KBM-7 (cell line): ENCODE results near the gene RRP1B.
"Not testable (repeated sequence)": the region's sequence is repeated elsewhere in the genome, so short reads cannot be mapped to it uniquely, and the experiment has no call there.

Experiments
- DNase-seq: peaks from one replicate; pipeline ENCODE4 v3.0.0-alpha.2; 2015
- in situ Hi-C: fragments of 300-500 bp; cut with MboI; formaldehyde crosslinking; loops from 2 replicates; pipeline ENCODE4 v1.14.3; 2020; ENCODE audit warnings: low sequenced_read_pairs, low pct_unique_long_range_greater_than_20kb, mixed read lengths

Gene RRP1B

GRCh38 chr21:43692949-43693348 is 33.6 kb downstream of the RRP1B start:
- no peak for DNase-seq
- in situ Hi-C loops: no loop called here

DNA sequence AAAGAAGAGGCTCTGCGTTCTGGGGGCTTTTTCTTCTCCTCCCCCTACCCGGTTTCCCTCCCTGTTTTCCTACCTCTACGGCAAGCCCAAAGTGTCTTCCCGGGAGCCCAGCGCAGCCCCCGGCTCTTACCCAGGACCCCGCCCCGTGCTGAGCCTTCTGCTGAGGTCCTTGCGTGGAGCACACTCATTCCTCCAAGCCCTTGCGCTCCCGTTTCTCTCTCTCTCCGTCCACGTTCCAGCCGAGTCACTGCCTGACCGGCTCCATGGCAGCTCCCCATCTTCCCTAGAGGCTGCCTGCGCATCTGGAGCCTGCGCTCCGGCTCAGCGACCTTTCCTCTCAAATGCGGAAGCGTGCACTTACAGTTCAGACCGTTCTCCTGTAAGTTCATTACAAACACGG is 34.6 kb downstream of the RRP1B start:
- in situ Hi-C loops: no loop called here
- no peak for DNase-seq

- in situ Hi-C loops: no loop called here
Measured at GRCh38 chr21:43694437-43695079, 35.2 kb downstream of the RRP1B start.

GRCh38 chr21:43696214-43696613 is 36.9 kb downstream of the RRP1B start:
- no peak for DNase-seq
- in situ Hi-C loops: no loop called here

More at GRCh38 chr21:43694437-43695079, 35.2 kb downstream of the RRP1B start:
- DNase-seq: no peak

- in situ Hi-C loops: no loop called here
- DNase-seq: no peak
Measured at GRCh38 chr21:43697758-43698643, 38.6 kb downstream of the RRP1B start.

DNA sequence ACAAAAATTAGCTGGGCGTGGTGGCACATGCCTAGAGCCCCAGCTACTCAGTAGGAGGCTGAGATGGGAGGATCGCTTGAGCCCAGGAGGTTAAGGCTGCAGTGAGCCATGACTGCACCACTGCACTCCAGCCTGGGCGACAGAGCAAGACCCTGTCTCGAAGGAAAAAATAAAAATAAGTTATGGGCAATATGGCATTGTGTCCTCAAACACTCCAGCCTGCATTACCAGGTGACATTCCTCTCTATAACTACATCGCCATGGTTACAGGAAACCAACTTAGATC is 40.1 kb downstream of the RRP1B start:
- DNase-seq, in situ Hi-C loops: not testable (repeated sequence)

DNA sequence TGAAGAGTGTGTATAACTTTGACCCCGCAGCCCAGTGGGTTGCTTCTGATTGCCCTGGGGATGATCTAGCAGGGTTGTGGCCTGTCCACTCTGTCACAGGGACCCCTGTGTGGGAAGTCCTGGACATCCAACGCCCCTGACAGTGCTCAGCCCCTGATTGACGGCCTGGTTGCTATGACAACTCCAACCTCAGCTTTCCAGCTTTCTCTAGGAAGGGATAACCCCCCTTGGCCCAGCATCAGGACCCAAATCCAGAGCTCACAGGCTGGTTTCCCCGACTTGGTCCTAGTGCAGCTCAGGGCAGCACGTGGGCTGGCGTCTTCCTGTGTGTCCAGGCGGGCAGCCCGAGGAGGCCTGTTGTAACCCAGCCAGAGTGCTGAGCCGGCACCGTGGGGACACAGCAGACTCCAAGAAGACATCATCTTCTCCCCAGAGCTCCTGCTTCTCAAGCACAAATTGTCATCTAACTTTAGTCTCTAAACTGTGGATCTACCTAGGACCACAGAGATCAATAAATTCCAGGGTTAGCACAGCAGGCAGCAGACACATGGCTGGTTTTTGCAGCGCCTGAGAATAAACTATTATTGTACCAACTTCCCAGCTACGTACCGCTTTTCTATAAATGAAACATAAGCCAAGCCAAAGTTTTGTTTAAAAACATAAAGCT is 40.7 kb downstream of the RRP1B start:
- DNase-seq: no peak
- in situ Hi-C loops: no loop called here

- in situ Hi-C loops: no loop called here
- no peak for DNase-seq
Measured at GRCh38 chr21:43701936-43702784, 42.8 kb downstream of the RRP1B start.

GRCh38 chr21:43702785-43703034 is 43.4 kb downstream of the RRP1B start:
- no peak for DNase-seq
- in situ Hi-C loops: no loop called here

DNA sequence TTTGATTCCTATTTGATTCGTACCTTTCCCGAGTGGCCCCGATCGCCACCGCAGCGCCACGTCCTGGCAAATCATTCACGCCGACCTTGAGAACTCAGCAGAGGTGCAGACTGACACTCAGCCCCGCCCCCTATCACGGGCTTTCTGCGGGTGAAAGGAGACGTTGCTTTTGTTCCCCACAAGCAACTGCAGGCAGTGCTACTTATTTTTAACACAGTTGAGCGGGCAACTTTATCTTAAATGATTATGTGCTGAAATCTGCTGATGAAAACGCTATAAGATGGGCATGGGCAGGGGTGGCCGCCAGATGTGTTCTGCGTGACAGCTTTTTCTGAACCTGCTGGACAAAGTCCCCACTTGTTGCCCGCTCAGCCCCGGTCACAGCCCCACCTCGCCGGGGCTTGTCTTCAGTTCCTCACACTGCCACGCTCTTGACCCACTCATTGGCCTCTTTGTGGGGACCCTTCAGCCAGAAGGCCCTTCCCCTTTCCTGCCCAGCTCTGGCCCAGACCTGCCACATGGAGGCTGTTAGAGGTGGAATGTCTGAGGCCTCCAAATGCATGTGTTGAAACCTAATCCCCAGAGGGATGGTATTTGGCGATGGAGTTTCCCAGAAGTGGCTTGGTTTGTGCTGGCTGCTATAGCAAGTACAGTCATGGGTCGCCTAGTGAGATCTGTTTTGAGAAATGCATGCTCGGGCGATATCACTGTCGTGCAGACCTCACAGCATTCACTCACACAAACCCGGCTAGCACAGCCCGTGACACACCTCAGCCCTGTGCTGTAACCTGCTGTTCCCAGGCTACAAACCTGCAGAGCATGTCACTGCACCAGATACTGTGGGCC is 43.9 kb downstream of the RRP1B start:
- no peak for DNase-seq
- in situ Hi-C loops: no loop called here

DNA sequence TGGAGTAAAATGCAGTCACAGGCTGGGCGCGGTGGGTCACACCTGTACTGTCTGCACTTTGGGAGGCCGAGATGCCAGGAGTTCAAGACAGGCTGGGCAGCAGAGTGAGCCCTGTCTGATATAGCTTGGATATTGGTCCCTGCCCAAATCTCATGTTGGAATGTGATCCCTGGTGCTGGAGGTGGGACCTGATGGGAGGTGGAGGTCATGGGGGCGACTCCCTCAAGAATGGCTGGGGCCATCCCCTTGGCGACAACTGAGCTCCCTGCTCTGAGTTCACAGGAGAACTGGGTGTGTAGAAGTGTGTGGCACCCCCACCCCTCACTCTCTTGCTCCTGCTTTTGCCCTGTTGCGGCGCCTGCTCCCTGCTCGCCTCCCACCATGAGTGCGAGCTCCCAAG is 48.1 kb downstream of the RRP1B start:
- in situ Hi-C loops: no loop called here
- DNase-seq: no peak

DNA sequence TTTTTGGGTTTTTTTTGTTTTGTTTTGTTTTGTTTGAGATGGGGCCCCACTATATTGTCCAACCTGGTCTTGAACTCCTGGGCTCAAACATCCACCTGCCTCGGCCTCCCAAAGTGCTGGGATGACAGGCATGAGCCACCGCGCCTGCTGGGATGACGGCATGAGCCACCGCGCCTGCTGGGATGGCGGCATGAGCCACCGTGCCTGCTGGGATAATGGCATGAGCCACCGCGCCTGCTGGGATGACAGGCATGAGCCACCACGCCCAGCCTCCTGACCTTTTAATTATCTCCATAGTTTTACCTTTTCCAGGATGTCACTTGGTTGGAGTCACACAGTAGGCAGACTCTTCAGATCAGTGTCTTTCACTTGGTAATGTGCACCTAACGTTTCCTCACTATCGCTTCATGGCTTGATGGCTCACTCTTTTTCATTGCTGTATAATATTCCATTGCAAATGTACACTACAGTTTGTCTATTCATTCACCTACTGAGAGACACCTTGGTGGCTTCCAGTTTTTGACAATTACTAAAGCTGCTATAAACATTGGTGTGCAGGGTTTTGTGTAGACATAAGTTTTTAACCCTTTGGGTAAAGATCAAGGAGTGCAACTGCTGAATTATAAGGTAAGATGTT is 49.5 kb downstream of the RRP1B start:
- in situ Hi-C loops: no loop called here

DNA sequence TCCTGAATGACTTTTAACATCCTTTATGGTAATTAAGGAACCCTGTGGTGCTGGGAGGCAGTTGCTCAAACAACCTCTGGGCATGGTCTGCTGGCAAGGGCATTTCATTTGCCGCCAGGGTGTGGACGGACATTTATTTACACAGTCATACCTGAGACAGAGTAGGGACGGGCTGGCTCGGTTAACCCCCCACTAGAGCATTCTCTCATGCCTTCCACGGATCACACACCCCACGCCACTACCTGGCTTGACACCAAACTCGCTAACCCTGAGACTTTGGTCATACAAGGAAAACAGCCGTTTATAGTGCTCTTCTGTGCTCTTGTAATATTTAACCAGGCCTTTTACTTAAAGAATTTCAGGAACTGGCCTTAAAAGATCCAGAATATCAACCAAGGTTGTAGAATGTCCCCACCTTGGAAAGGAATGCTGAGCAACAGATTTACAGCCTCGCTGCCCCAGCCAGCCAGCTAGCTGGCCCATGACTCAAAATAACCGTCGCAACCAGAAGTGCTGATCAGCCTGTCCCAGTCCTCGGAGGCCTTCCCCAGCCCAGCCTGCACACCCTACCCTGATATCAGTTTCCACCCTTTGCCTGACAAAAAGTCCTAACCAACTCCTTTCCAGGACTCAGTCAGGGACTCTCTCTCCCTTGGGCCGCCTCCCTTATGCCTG is 53.0 kb downstream of the RRP1B start:
- in situ Hi-C loops: no loop called here
- no peak for DNase-seq

More for the DNA sequence above, 49.5 kb downstream of the RRP1B start:
- no peak for DNase-seq

DNA sequence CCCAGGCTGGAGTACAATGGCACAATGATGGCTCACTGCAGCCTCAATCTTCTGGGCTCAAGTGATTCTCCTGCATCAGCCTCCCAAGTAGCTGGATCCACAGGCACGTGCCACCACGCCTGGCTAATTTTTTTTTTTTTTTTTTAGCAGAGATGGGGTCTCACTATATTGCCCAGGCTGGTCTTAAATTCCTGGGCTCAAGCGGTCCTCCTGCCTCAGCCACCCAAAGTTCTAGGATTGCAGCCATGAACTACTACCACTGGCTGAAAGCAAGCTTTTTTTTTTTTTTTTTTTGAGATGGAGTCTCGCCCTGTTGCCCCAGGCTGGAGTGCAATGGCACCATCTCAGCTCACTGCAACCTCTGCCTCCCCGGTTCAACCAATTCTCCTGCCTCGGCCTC is 53.8 kb downstream of the RRP1B start:
- in situ Hi-C loops, DNase-seq: not testable (repeated sequence)

DNA sequence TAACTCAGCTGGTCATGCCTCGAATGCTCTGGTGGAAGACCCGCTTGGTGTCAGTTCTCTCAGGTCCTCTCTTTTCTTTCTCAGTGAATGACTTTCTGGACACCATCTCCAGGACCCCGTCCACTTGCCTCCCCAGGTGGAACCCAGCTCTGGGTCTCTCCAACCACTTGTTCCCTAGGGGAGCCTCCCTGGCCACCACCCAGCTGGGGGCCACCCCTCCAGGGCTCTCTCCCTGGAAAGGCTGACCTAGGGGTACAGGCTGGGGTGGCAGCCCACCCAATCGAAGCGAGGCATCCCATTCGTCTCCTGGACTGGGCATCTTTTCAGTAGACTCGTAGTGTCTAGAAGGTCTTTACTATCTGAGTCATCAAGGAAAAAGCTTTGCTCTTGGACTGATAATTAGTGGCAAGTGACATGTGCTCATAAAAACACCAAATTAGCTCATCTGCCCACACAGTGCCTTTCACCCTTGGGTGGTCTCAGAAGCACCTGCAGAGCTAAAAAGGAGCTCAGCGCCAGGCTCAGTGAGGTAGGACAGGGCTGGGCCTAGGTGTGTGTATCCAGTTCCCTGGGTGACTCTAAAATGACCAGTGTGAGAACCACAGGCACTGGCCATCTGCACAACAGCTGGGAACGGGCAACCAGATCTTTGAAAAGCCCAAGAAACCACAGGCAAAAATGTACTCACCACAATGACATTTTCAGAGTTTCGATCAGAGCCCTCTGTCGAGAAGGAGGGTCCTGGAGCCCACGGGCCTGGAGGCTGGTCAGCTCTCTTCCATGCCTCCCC is 57.2 kb downstream of the RRP1B start:
- no peak for DNase-seq
- in situ Hi-C loops: no loop called here

- no peak for DNase-seq
- in situ Hi-C loops: no loop called here
Measured at GRCh38 chr21:43717166-43717853, 58.0 kb downstream of the RRP1B start.
